OCI-M2 (cell line): ENCODE data around the gene SH3D21.

ENCODE experiments used
- DNase-seq: peaks from one replicate; lab custom pipeline; 2025; ENCODE audit not compliant: unreplicated experiment; lab: John Stamatoyannopoulos, UW

SH3D21 gene

GRCh38 chr1:36306210-36306901 lies at the start of gene SH3D21:
SH3D21 (plus strand) TSS chr1:36306368; CDS start chr1:36306421, 53 bp downstream.
- no peak for DNase-seq

- no peak for DNase-seq
These were observed 49.4 kb upstream of the SH3D21 start for GRCh38 chr1:36256558-36257374.

DNA sequence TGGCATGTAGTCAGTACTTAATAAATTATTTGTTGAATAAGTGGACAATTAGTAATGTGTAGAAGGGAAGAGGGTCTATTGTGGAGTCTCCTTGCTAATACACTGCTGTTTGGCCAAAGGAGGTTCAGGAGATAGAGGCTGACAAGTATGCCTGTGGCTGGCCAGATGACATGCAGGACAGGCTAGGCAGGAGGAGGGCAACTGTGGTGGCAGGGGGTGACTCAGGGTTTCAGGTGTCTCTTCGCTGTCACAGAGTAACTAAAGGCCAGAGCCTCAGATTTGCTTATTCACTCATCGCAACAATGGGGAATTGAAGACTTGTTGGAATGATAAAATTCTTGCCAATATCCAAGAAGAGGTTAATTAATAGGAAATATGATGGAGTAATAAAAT lies 48.8 kb upstream of the SH3D21 start:
- no peak for DNase-seq

- DNase-seq = no peak
These were observed 47.2 kb upstream of the SH3D21 start for GRCh38 chr1:36258960-36259344.

GRCh38 chr1:36268981-36269380 lies 37.2 kb upstream of the SH3D21 start:
- no peak for DNase-seq

GRCh38 chr1:36269408-36269838 lies 36.7 kb upstream of the SH3D21 start:
- no peak for DNase-seq

DNA sequence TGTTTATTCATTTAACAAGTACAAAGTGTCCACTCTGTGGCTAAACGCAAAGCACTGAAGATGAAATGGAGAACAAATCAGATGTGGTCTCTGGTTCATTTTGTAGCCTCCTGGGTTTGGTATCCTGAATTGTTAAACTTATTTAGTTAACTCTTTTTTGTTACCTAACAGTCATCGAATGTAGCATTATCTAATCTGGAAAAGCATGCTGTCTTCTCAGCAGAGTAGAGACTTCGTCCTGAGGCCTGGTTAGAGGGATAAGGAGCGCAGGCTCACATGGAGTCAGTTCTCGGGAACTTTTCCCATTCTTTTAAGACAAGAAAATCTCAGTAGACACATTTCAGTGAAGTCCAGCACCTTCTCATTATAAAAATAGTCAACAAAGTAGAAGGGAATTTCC lies 33.1 kb upstream of the SH3D21 start:
- no peak for DNase-seq

DNA sequence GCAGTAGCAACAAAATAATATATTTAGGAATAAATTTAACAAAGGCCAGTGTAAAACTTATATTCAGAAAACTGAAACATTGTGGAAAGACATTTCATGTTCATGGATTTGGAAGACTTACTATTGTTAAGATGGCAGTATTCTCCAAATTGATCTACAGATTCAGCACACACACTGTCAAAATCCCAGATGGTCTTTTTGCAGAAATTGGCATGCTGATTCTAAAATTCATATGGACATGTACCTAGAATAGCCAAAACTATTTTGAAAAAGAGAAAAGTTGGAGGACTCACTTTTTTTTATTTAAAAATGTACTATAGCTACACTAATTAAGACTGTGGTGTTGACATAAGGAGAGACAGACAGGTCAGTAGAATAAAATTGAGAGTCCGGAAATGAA lies 32.0 kb upstream of the SH3D21 start:
- DNase-seq = no peak

DNA sequence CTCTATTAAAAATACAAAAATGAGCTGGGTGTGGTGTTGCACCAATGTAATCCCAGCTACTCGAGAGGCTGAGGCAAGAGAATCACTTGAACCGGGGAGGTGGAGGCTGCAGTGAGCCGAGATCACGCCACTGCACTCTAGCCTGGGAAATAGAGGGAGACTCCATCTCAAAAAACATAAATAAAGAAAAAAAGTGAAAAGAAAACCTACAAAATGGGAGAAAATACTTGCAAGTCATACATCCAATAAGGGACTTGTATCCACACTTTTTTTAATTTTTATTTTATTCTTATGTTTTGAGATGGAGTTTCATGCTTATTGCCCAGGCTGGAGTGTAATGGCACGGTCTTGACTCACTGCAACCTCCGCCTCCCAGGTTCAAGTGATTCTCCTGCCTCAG lies 29.5 kb upstream of the SH3D21 start:
- no peak for DNase-seq

DNA sequence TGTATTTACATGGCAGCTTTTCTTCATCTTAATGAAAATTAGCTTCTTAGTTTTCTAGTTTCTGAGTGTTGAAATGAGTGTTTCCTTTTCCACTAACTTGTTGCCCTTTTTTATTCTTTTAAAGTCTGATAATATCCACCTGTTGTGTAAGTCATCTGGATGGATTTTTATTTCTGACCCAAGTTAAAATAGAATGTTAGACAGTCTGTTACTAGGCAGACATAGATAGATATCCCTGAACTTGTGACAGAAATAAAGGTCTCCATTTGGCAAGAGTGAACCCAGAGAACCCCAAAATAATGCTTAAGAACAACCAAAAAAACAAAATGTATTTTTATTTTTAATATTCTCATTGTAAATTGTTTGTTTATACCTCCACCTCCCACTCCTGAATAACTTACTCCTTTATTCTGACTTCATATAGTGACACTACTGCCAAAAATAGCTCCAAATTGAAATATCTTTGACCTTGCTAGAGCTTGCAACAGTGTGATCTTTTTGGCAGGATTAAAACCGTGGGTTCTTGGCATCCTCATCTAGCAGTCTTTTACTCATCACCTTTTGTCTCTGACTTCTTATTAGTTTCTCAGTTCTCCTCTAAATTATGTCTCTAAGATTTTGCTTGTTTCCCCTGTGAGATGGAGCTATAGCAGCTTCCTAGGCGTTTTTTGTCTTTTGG lies 26.9 kb upstream of the SH3D21 start:
- no peak for DNase-seq

DNA sequence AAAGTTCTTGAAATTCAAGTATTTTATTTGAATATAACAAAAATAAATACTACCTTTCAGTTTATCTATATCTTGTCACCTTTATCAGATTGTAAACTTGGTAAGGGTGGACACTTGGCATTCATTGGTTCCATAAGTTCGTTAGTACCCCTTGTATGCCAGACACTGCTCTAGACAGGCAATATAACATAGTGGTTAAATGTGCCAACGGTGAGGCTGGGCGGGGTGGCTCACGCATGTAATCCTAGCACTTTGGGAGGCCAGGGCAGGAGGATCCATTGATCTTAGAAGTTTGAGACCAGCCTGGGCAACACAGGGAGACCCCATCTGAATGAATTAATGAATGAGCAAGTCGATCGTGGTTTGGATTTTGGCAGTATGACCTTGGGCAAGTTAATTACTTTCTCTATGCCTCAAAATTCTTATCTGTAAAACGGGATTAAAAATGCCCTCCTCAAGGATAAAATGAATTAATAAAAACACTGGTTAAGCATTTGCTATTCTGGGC lies 26.3 kb upstream of the SH3D21 start:
- DNase-seq = no peak

DNA sequence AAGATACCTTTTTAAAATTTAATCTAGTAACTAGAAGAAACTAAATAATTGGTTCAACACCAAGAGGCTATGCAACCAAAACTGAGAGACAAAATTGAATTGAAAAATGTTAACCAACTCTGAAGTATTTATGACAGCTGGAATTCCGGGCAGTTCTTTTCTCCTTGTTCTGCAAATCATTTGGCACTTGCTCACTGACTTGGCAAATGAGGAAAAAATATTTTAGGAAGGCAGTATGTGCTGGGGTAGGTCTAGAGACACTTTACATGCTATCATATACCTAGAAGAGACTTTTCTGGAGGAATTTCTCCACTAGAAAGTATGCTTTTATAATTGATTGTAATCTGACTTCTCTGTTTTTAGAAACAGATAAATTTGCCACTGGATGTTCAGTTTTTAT lies 22.1 kb upstream of the SH3D21 start:
- DNase-seq = no peak

DNA sequence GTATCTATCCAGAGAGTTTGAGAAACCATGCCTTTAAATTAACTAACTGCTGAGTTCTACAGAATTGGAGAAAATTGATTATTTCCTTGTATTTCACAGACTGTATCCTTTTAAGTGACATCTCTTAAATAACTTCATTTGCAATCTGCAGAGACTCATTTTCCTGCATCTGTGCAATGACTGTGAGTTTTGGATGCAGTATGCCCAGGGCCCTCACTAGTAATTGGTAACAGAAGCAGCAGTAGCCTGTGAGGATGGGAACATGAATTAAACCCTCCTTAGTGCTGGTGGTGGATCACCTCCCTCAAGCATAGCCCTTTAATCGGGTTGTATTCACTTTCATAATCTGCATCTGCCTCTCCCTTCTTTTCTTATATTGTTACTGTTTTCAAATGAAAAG lies 21.7 kb upstream of the SH3D21 start:
- DNase-seq = no peak

DNA sequence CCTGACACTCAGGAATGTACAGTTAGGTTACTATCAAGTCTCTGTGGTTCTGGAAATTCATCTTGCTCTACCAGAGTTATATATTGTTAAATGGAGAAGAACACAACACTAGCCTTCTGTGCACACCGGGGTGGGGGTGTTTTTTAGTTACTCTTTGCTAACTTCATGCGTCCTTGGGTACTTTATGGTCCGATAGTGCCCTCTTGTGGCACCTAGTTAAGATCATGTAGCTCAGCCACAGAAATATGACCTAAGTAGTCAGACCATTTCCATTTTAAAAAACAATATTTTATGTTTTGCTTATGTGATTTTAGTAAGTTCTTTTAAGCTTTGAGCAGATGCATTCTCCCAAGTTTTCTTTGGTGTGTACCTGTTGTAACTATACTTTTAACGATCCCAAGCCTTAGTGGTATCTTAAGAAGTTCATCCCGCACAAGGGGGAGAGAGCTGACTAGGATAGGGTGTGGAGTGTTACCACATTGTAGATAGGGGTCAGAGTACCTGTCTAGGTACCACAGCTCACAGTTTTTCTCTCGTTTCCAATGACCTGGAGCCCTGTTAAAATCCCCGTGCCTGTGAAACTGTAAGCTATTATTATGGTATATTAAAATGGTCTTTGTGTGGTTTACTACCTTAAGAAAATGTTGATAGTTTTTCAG lies 20.6 kb upstream of the SH3D21 start:
- DNase-seq = no peak

- no peak for DNase-seq
These were observed 19.4 kb upstream of the SH3D21 start for GRCh38 chr1:36286802-36287201.

DNA sequence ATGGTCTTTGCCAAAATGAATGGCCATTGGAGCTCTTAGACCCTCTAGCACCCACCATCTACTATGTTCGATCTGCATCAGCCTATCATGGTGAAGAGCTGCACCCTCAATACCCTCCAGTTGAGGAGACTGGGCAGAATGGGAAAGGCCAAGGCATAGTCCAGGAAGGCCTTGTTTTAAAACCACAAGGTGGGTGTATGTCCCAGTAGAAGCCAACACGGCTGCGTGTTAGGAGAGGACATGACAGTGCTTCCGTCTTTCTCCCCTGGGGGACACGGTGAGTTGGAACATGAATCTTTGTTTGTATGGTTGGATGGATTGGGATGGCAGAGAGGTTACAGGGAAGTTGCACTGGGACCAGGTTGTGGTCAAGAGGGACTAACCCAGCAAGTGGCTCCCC lies 18.6 kb upstream of the SH3D21 start:
- DNase-seq = no peak

- no peak for DNase-seq
These were observed 10.8 kb upstream of the SH3D21 start for GRCh38 chr1:36295390-36295789.

GRCh38 chr1:36297062-36297461 lies 9.1 kb upstream of the SH3D21 start:
- DNase-seq = no peak

DNA sequence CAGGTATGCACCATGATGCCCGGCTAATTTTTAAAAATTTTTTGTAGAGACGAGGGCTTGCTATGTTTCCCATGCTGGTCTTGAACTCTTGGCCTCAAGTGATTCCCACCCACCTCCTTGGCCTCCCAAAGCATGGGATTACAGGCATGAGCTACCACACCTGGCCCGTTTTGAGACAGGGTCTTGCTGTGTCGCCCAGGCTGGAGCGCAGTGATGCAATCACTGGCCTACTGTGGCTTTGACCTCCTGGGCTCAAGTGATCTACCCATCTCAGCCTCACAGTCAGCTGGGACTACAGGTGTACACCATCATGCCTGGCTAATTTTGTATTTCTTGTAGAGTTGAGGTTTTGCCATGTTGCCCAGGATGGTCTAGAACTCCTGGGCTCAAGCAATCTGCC lies 7.5 kb upstream of the SH3D21 start:
- no peak for DNase-seq

- DNase-seq = no peak
These were observed 5.6 kb upstream of the SH3D21 start for GRCh38 chr1:36300526-36300925.

- DNase-seq = no peak
These were observed 4.9 kb upstream of the SH3D21 start for GRCh38 chr1:36301220-36301619.
